ENCODE measurements around the gene TNFRSF13B.

TNFRSF13B gene

DNA sequence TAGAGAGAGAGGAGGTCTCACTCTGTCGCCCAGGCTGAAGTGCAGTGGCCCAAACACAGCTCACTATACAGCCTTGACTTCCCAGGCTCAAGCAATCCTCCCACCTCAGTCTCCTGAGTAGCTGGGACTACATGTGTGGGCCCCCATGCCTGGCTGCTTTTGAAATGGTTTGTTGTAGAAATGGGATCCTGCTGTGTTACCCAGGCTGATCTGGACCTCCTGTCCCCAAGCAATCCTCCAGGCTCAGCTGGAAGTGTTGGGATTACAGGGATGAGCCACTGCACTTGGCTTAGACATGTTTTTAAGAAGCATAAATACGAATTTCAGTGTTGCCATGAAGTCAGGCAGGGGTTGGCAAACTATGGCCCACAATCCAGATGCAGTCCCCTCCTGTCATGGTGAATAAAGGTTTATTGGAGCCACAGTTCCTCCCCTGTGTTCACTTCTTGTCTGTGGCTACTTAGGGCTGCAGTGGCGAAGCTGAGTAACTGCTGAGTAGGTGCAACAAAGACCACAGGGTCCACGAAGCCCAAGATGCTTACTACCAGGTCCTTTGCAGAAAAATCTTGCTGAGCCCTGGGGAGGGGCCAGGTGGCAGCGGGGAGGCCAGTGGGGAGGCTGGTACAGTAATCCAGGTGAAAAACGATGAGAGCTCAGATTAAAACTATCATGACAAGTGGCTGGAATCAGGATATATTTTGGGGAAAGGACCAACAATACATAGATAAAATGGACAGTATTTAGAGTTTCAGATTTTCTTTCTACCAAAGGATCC, 35.2 kb downstream of the TNFRSF13B start:
- no peak for DNase-seq

GRCh38 chr17:16935786-16936185, 36.1 kb downstream of the TNFRSF13B start:
- no peak for DNase-seq

GRCh38 chr17:16935241-16935663, 36.7 kb downstream of the TNFRSF13B start:
- no peak for DNase-seq

GRCh38 chr17:16934836-16935235, 37.1 kb downstream of the TNFRSF13B start:
- DNase-seq: no peak

GRCh38 chr17:16934133-16934795, 37.7 kb downstream of the TNFRSF13B start:
- DNase-seq: no peak

- DNase-seq: no peak
Measured at GRCh38 chr17:16933317-16934132, 38.4 kb downstream of the TNFRSF13B start.

GRCh38 chr17:16932611-16933010, 39.3 kb downstream of the TNFRSF13B start:
- DNase-seq: no peak

- no peak for DNase-seq
Measured at GRCh38 chr17:16932156-16932555, 39.8 kb downstream of the TNFRSF13B start.

GRCh38 chr17:16931318-16932060, 40.4 kb downstream of the TNFRSF13B start:
- DNase-seq: no peak

GRCh38 chr17:16930571-16931317, 41.2 kb downstream of the TNFRSF13B start:
- DNase-seq: no peak

DNA sequence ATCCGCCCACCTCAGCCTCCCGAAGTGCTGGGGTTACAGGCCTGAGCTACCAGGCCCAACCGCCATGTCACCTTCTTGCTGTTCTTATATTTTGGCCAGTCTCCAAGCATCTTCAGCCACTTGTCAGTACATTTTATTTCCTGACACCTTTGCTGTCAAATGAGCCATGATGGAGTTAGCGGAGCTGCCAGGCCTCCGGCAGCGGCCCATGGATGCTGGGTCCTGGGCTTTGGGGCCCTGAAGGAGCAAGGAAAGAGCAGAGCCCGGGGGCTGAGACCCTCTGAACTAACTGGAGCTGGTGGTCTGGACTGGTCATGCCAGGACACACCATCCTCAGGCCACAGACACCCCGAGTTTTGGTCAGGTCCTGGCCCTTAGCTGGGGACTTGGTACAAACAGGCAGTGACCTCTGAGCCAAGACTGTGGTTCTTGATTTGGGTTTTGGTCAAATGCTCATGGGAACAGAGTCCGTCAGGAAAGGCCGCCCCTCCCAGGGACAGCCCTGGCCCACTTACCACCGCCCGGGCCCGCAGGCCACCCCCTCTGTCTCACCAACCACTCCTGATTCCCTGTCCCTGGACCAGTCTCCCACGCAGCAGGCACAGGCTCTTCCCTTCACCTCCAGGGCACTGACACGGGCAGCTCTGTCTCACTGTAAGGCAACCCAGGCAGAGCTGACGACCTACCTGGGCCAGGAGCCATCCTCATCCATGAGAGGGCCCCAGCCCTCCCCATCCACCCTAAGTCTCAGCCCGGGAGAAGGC, 42.0 kb downstream of the TNFRSF13B start:
- no peak for DNase-seq

- DNase-seq: no peak
Measured at GRCh38 chr17:16929035-16929680, 42.8 kb downstream of the TNFRSF13B start.

DNA sequence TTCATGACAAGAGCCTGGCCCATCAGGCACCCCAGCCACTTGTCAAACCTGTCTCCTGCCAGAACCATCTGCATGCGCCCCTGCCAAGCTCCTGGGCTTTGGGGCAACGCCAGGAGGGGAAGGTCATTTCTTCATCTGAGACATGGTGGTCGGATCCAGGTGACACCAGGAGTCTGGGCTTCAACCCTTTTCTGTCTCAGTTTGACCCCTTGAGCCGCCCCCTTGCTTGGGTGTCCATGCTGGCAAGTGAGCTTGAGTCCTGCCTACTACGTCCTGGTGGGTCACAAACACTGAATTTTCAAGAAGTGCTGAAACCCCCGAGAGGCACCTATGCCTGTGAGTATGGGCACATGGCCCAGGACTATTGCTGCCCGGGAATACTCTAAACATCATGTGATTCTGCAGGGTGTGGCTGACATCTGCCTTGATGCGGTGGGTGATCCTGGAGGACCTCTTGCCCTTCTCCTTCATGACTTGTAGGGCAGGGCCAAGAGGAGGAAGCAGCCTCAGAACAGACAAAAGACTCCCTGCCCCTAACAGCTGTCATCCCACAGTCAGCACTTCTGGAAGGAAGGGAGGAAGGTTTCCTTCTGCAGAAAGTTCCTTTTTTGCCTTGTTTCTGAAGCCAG, 43.4 kb downstream of the TNFRSF13B start:
- no peak for DNase-seq

DNA sequence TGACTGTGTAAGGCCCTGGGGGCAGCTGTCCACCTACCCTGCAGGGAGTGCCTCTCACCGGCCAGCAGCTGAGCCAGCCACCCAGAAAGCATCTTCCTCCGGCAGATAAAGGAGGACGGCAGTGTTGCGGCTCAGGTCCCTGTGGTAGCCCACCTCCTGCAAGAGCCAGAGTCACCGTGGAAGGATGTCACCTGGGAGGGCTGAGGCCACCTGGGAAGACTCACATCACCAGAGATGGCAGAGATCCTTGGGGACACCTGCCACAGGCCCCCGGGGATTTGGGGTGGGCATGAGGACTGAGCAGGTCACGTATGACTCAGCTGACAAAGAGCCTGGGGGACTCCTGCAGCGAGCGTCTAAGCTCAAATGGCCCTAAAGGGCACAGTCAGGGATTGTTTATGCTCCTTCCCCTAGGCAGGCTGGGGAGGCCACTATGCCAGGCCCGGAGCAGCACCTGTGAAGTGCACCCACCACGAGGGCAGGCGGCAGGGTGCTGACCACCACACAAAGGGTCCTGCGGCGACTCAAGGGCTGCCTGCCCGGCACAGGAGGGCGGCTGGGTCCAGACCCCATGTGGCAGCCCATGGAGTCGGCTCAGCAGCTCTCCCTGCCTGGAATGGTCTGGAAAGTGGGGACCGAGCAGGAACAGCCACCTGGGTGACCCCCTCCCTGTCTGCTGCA, 44.1 kb downstream of the TNFRSF13B start:
- DNase-seq: no peak

DNA sequence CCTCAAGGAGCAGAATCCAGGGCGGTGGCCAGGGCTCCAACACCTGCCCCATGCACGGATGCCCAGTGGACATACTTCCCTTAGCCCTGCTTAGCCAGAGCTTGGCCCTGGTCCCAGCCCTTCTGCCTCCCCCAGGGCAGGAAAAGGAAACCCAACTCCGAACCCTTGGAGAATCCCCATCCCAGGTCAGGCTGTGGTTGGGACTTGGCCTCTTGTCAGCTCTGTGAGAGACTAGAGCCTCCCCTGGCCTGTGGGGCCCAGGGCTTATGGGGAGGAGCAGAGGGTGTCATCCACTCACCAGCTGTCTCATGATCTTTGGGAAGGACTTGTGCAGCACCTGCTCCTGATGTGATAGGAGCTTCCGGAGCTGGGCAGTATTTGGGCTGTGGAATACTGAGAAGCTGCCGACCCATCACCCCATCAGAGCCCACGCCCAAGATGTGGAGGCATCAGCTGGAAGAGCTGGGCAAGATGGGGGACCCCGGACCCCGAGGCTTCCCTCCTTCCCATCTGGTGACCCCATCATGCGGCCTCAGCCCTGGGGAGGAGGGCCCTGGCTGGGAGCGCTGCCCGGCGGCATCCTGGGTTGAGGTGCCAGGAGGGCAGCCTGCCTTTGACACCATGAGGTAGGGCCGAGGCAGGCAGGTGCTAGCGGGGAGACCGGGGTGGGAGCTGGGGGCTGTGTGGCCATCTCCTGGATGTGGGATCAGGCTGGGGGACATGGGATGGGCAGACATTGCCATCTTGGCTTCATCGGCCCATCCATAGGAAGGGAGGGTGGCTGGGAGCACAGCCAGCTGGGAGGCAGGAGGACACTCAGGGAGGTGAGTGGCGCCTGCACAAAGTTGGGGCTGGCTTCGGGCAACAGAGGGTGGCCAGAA, 45.1 kb downstream of the TNFRSF13B start:
- DNase-seq: no peak

- DNase-seq: no peak
Measured at GRCh38 chr17:16926061-16926511, 45.8 kb downstream of the TNFRSF13B start.

DNA sequence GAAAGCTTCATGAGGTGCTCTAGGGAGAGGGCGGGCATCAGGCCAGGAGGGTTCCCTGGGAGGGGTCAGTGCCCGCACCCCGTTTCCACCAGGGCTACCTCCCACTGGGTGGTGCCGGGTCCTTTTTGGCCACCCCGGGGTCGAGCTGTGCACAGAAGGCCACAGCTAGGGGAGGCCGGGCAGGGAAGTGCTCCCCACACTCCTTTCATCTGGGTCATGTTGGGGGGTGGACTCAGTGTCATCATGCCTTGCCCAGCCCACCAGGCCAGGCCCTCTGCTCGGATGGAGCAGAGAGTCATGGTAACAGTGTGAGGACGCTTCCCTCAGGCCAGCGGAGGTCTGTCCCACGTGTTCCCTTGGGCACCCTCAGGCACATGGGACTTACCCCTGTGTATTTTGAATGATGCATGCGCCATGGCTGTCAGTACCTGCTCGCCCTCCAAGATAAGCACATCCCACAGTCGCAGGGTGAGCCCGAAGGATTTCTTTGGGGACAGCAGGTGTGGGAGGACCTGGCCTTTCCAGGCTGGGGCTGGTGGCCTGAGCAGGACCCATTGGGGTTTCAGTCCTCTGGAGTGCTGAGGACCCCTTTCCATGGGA, 46.4 kb downstream of the TNFRSF13B start:
- no peak for DNase-seq
